Nucleus accumbens (tissue), 56 donors: ENCODE measurements around the gene ZNF385C.
"Not testable (repeated sequence)": the region's sequence is repeated elsewhere in the genome, so short reads cannot be mapped to it uniquely, and the experiment has no call there.

ENCODE experiments used
- DNase-seq, 56 donors: peaks; one replicate each; lab custom pipeline; 2025; lab: John Stamatoyannopoulos, UW

ZNF385C gene

GRCh38 chr17:42027590-42027889, 70.7 kb downstream of the ZNF385C start:
- no peak for DNase-seq

DNA sequence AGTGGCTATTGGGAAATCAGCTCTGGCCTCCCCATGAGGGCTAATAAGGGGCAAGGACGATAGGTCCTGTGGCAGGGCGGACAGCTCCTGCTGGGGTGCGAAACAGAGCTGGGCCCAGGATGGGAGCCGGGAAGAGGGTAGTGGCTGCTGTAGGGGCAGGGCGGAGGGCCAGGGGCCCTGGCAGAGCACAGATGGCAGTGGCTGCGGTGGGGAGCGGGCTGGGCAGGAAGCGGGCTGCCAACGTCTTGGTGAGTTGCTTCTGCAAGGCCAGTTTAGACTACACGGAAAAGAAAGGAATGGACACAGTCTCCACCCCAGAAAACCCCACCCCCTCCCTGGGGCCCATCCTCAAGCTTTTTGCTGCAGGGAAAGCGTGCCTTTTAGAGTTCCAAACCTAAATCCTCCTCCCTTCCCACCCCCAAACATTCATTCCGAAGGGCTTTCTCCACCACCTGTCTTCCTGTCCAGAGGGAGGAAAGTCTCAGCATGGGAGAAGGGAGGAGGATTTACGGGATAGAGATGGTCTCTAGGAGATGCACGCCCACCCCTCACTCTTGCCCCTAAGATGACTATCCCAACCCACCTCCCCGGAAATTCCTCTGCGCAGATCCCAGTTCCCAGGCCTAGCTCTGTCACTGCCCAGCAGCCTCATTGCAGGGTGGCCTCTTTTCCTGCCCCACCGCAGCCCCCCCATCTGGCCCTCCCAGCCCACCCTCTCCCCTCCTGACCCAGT, 71.2 kb downstream of the ZNF385C start:
- no peak for DNase-seq

GRCh38 chr17:42025936-42026335, 72.3 kb downstream of the ZNF385C start:
- DNase-seq, result no peak

GRCh38 chr17:42025191-42025579, 73.1 kb downstream of the ZNF385C start:
- DNase-seq, result peak in 1 of 56 donors; percentile 45

- DNase-seq, result peak in 5 of 56 donors; percentile 7 to 28 (median 11)
Measured at GRCh38 chr17:42023524-42024349, 74.5 kb downstream of the ZNF385C start.

- not testable (repeated sequence) for DNase-seq
Measured at GRCh38 chr17:42020845-42021244, 77.4 kb downstream of the ZNF385C start.

- DNase-seq, result peak; percentile 8 to 95 (median 85)
Measured at GRCh38 chr17:42019509-42020404, 78.5 kb downstream of the ZNF385C start, which contains the start of gene NKIRAS2. Gene NKIRAS2, plus strand, starts transcription at chr17:42020090. Its CDS starts 1,488 bp downstream, at chr17:42021578.

DNA sequence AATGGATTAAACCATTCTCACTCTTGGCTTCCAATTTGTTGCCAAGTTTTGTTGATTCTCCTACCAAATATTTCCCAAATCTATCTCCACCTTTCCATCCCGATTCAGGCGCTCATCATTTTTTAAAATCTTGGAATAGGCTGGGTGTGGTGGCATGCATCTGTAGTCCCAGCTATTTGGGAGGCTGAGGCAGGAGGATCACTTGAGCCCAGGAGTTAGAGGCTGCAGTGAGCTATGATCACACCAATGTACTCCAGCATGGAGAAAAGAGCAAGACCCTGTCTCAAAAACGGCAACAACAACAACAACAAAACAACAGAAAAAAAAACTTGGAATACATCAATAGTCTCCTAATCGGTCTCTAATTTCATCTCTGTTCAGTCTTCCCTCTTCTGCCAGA, 79.3 kb downstream of the ZNF385C start:
- no peak for DNase-seq

DNA sequence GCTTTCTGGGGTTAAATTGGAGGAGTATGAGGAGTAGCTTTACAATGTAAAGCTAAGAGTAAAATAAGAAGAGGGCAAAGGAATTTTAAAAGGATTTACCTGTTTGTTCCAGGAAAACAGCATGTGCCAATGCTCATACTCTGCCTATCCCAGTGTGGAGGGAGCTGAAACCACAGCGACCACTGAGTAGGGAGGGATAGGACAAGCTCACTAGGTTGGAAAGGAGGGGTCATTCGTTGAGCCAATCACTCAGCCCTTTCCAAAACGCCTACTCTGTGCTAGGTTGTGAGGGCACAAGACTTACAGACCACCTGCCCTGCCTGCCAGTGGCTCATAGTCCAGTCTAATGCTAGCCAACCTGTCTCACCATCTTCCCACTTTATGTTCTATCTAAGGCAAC, 79.9 kb downstream of the ZNF385C start:
- no peak for DNase-seq

DNA sequence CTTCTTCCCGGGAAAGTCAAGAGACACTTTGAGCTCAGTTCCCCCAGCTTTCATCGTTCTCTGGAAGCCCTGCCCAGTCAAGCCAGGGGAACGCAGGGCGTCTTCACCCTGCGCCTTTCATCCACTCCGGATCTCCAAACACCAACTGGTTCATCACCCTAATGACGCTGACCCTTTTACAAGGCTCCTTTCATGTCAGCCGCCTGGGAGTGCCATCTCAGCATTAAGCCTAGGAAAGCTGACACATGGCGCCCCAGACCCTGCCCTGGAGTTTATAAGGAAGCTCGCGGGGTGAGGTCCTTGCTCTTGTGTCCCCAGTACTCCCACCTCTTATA, 80.4 kb downstream of the ZNF385C start:
- peak in 1 of 56 donors; percentile 66 for DNase-seq

DNA sequence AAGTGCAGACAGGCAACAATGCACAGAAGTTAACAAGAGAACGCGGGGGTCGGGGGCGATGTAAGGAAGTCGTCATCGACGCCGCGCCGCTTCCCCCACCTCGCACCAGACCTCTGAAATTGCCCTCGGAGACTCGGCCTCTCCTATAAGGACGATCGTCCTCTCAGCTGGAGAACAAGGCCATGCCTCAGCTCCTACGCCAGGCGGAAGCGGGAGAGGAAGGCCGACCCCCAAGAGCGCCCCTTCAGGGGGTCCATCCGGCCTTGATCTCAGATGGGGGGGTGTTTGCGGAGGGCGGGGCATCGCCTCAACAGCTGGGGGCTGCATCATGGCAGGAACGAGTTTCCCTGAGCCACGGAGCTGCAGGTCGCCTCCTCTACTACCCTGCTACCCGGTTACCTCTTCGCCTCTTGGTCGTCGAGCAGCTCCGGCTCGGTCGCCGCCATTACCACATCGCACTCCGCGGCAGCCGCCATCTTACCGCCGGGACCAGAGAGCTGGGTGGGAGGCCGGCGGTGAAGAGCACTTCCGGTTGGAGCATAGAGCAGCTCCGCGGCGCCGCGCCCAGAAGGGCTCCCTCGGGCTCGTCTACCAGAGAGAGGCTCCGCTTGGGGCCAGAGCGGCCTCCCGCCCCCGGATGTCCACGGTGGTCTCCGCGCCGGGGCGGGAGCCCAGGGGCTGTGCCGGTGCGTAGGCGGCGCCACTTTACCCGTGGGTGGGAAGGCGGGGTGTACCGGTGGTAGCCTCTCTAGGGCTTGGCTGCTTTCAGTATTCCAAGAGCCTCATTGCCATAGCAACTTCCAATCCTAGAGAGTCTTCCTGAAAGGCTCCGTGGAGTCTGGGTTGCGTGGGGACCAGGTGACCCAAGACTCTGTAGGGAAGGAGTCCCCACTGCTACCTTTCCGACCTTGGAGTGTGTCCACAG, 81.1 kb downstream of the ZNF385C start, which contains the start of gene DNAJC7:
TSS of gene DNAJC7 (minus strand) at position 499 of the 925 bp plus-strand sequence. CDS start at position 476, 23 bp downstream.
- DNase-seq, result peak; percentile 64 to 99 (median 89)

- DNase-seq, result peak in 11 of 56 donors; percentile 14 to 59 (median 36)
Measured at GRCh38 chr17:42016411-42016831, 81.9 kb downstream of the ZNF385C start.

GRCh38 chr17:42013740-42014139, 84.5 kb downstream of the ZNF385C start:
- DNase-seq, result not testable (repeated sequence)

DNA sequence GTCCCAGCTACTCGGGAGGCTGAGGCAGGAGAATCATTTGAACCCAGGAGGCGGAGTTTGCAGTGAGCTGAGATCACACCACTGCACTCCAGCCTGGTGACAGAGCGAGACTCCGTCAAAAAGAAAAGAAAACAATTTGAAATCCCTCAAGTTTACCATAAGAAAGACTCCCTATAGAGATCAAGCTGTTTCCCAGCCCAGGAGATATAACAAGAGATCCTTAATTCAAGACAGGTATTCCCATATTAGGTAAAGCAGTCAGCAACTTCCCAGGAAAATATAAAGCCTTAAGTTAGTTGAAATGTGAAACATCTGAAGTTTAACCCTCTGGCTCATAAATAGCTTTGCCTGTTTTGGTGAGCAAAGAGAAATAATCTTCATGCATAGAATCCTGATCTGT, 85.9 kb downstream of the ZNF385C start:
- not testable (repeated sequence) for DNase-seq

- peak in 3 of 56 donors; percentile 4 to 31 (median 9) for DNase-seq
Measured at GRCh38 chr17:42010898-42011516, 87.3 kb downstream of the ZNF385C start.

DNA sequence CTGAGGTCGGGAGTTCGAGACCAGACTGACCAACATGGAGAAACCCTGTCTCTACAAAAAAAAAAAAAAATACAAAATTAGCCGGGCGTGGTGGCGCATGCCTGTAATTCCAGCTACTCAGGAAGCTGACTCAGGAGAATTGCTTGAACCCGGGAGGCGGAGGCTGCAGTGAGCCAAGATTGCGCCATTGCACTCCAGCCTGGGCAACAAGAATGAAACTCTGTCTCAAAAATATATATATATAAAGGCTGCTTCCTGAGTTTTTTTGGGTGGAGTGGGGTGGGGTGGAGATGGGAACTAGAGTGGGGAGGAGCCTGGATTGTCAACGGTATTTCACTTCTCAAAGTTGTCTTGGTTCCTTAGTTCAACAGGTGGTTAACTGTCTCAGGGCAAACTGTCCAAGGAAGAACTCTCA, 88.0 kb downstream of the ZNF385C start:
- DNase-seq, result not testable (repeated sequence)

DNA sequence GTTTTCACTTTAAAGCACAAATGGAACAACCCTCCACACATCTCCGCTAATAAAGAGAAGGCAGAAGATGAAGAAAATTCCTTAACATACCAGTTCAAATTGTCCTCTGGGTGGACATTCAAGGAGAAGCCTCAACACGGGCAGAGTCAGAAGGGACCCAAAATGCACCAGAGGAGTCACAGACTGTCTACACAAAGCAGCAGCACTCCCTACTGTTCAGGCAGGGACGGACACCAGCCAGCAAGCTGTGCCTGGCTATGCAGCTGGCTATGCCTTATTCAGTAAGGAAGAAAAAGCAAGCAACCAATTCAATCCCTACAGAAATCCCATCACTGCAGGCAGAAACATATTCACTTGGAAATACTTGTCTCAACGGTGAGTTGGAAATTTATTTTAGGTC, 89.1 kb downstream of the ZNF385C start:
- peak in 49 of 56 donors; percentile 5 to 84 (median 57) for DNase-seq

- no peak for DNase-seq
Measured at GRCh38 chr17:42005166-42005565, 93.1 kb downstream of the ZNF385C start.

- DNase-seq, result peak in 9 of 56 donors; percentile 9 to 71 (median 32)
Measured at GRCh38 chr17:42002792-42003301, 95.4 kb downstream of the ZNF385C start.
